NCI-H1092 treated with DMSO at 0.1 percent for 48 hours (cell line): ENCODE measurements around the gene TRIM63.

Experiments
- DNase-seq: peaks from one replicate; lab custom pipeline; 2025; lab: John Stamatoyannopoulos, UW

TRIM63 gene

GRCh38 chr1:26057189-26057588 lies 10.2 kb downstream of the TRIM63 start:
- no peak for DNase-seq

DNA sequence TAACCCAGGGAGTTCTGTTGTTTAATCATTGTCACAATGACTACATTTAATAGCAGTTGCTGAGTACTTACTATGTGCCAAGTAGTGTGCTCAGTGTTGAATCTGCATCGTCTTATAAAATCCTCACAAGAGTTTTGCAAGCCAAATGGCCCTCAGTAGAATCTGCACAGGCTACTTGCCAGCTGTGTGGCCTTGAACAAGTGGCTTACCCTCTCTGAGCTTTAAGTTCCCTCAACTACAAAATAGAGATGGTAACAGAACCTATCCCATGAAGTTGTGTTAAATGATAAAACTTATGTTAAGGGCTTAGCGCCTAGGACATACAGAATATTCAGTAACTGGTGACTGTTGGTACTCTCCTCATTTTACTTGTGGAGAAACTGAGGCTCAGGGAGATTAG lies 12.4 kb downstream of the TRIM63 start:
- no peak for DNase-seq

- DNase-seq: no peak
These were observed 13.5 kb downstream of the TRIM63 start for GRCh38 chr1:26053718-26054560.

DNA sequence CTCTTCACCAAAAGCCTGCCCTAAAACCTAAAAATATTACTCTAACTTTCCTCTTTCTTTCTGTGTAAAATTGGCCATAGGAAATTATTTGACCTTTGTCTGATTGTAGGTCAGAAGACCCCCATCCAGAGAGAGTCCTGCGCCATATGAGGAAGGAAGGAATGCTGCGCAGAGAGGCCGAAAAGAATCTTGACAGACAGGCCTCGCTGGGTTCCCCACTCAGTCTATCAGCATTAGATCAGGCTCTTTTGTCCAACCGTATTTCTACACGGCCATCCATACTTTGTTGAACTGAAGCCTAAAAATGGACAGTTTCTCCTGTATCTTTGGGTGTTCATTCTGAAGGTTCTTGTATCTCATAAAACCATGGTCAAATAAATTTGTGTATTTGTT lies 17.2 kb downstream of the TRIM63 start:
- no peak for DNase-seq

GRCh38 chr1:26049531-26050247 lies 17.7 kb downstream of the TRIM63 start:
- no peak for DNase-seq

- DNase-seq: no peak
These were observed 20.1 kb downstream of the TRIM63 start for GRCh38 chr1:26047278-26047874.

GRCh38 chr1:26046246-26047095 lies 21.0 kb downstream of the TRIM63 start:
- DNase-seq: no peak

DNA sequence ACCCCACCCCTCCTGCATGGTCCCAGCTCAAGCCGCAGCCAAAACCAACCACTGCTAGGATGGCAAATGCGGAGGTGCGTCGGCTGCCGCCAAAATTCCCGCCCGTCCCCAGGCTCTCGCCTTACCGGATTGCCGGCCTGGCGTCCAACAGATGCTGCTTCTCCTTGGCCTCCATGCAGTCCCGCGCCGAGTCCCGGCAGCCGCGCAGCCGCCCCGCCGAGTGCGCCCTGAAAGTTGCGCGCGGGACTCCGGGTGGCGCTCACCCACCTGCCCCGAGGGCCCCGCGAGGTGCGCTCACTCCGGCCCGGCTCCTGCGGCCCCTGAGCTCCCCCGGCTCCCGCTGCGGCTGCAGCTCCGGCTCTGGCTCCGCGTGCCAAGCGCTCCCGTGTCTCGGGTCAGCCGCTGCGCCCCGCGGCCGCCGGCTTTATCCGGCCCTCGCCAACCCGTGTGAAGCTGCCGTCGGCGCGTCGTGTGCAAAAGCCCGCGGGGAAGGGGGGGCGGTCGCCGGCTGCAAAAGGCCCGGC lies 21.6 kb downstream of the TRIM63 start, which contains the start of gene SLC30A2:
Gene SLC30A2 (minus strand): TSS at position 397 of the 524 bp plus-strand sequence. CDS start 222 bp downstream, at position 175.
- no peak for DNase-seq

DNA sequence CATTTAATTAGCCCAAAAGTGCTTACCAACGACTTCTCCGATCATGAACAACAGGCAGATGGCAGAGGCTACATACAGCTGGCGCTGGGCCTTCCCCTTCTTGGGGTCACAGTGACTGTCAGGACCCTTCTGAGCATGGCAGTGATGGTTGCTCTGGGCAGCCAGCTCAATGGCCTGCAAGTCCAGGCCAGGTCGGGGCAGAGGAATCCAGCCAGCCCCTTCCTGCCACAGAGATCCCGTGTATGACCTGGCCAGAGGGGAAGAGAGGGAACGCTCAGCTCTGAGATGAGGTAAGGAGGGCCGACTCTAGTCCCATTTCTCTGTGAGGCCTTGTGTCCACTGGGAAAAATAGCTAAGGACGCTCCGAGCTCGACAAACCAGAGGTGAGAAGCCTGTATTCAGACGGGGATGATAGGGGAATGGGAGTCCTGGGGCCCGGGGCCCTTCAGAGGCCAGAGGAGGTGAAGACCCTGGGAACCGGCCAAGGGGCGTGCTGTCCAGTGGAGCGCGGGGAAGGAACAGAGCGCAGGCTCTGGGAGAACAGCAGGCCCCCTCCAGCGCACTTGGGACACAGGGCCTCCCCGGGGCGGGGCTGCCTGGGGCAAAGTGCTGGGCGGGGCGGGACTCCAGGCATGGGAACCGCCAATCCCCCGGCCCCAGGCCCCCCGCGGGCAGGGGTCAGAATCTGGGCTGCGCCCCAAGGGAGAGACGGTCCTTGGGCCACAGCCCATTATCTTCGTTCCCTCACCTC lies 22.3 kb downstream of the TRIM63 start:
- no peak for DNase-seq

DNA sequence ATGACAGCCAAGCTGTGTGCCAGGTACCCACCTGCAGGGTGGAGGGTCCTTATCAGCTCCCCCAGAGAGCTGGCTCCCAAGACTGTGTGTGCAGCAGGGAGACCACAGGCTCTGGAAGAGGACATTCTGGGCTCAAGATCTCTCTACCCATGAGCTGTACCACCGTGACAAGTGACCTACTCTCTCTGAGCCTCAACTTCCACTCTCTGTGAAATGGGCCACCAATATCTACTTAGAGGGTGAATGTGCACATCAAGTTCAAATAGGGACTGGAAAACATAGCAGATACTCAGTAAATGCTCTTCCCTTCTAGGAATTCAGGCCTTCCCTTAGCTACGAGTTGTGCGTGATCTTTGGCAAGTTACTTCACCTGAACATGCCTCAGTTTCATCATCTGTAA lies 23.0 kb downstream of the TRIM63 start:
- DNase-seq: no peak

- no peak for DNase-seq
These were observed 23.7 kb downstream of the TRIM63 start for GRCh38 chr1:26043765-26044164.

DNA sequence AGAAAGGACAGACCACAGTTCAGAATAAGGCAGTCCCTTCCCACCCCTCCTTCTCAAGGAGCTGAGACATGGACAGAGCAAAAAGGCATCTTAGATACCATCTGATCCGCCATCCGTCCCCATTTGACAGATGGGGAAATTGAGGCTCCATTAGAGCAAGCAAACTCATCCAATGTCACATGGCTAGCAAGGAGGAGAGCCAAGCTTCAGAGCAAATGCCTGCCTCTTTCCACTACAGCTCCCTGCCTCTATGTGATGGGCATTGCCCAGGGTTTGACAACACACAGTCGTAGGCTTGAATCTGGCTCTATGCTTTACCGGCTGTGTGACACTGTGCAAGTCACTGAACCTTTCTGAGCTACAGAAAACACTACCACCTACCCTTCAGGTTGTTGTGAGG lies 25.5 kb downstream of the TRIM63 start:
- DNase-seq: no peak

GRCh38 chr1:26041401-26041800 lies 26.0 kb downstream of the TRIM63 start:
- DNase-seq: no peak

DNA sequence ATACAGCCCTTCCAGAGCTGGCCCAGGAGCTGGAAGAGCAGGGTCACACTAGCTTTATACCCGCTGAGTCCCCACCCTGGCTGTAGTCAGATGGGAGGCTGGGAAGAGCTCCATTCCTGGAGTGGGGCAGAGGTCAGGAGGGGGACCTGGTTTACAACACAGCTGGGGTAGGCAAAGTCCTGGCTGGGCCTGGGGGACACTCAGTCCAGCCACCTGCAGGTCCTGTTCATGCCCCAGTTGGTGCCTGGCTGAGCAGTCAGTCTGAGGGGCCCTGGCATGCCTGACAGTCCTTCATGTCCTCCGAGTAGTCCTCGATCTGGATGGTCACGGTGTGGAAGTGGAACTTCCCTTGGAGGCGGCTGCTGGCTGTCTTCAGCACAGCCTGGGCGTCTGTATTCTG lies 28.5 kb downstream of the TRIM63 start:
- DNase-seq: no peak

GRCh38 chr1:26038477-26038876 lies 29.0 kb downstream of the TRIM63 start:
- DNase-seq: no peak

DNA sequence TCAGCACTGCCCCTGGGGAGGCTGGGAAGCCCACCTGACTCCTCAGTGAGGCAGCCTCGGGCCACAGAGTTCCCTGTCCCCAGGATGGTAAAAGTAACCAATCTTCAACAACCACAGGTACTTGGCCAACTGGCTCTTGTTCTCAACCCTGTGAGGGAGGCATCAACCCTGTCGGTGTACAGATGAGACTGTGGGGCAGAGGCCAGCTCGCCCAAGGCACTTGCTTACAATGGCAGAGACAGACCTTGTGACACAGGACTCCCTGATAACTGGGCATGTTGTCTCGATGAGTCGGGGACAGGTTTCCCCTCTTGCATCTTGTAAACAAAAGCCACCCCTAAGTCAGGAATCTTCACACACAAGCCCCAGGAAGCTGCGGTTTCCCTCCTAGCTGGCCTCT lies 29.5 kb downstream of the TRIM63 start:
- DNase-seq: no peak

DNA sequence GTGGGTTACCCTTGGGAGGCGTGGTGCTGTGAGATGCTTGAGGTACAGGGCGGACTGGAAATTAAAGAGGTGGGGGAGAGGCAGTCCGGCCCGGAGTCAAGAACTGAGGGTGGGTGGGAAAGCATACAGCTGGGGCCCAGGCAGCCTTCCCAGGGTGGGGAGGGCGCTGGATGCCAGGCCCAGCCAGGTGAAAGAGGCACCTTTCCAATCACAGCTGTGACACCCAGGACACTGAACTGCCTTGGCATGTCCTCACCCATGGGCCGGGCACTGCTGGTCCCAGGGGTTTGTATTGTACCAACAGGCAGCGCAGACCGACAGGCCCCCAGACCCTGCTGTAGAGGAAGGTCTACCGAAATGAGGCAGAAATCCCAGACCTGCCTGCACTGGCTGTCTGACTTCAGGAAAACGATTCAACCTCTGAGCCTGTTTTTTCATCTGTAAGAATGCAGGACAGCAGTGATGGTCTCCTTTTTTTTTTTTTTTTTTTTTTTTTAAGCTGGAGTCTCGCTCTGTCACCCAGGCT lies 30.6 kb downstream of the TRIM63 start:
- no peak for DNase-seq

- DNase-seq: peak; percentile 72
These were observed 31.3 kb downstream of the TRIM63 start for GRCh38 chr1:26035959-26036755.

DNA sequence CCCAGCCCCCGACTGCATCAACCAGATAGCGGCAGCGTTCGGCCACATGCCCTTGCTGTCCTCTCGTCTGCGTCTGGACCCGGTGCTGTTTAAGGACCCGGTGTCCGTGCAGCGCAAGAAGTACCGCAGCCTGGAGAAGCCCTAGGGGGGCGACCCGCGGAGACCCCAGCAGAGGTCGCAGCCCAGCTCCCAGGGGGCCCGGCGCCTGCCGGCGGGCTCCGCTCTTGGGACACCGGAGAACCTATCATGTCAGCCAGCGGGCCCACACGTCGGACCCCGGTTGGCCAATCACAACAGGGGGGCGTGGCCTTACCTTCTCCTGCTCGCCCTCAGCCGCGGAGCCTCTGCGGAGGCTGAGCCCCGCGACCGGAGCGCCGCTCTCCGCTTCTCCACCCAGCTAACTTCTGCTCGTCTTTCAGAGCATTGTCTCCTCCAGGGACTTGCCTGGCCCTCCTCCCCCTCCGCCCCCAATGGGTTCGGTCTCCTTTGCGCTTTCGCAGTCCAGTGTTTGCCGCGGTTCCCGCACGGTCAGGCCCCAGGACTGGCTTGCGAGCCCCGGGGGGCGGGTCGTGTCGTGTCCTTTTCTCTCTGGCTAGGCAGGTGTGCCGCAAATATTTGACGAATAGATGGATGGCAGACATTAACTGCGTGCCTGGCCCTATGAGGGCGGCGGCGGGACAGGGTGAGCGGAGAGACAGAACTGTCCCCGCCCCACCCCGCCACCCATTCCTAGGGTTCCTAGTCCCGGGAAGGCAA lies 32.0 kb downstream of the TRIM63 start:
- DNase-seq: peak; percentile 93
